Right lobe of liver (tissue), 4 donors: ENCODE data around the gene ZNF503.

Experiments
- POLR2A ChIP-seq: fragments of 450-650 bp; IDR thresholded peaks from one replicate; pipeline ENCODE4 v1.6.1; 2017; ENCODE audit warnings: antibody characterized with exemption, mild to moderate bottlenecking
- TF ChIP-seq, protein P1 (sequence below), 4 donors: fragments of 200-600 bp in 3 of 4; fragments of 450-650 bp in 1 of 4; IDR thresholded peaks; one replicate each; pipeline versions ENCODE4 v1.5.1 to v1.8.0; 2016 to 2022; ENCODE audit warnings: antibody characterized with exemption in 4 of 4, mild to moderate bottlenecking in 2 of 4
- donor health status: DM: no; HTN: no; CAD: no.
- donor health status: DM: no; HTN: no; CAD: no.
- donor health status: DM: no; HTN: yes; CAD: no.

DNA sequence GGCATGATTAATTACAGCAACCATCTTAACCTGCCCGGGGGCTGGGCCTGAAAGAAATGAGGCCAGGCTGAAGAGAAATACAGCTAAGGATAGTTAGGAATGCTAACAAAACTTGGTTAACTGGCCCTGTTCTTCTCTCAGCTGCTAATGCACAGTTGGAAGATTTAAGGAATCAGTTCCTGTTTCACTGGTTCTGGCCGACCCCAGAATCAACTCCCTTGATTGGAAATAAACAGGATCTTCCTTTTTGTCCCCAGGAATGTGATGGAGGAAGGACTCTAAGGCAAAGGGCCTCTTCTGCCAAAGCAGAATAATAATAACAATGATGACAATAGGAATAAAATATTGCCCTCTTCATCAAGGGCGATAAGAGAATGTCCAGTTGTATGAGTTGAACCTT lies 26.4 kb upstream of the ZNF503 start:
- TF ChIP-seq, protein P1, sequence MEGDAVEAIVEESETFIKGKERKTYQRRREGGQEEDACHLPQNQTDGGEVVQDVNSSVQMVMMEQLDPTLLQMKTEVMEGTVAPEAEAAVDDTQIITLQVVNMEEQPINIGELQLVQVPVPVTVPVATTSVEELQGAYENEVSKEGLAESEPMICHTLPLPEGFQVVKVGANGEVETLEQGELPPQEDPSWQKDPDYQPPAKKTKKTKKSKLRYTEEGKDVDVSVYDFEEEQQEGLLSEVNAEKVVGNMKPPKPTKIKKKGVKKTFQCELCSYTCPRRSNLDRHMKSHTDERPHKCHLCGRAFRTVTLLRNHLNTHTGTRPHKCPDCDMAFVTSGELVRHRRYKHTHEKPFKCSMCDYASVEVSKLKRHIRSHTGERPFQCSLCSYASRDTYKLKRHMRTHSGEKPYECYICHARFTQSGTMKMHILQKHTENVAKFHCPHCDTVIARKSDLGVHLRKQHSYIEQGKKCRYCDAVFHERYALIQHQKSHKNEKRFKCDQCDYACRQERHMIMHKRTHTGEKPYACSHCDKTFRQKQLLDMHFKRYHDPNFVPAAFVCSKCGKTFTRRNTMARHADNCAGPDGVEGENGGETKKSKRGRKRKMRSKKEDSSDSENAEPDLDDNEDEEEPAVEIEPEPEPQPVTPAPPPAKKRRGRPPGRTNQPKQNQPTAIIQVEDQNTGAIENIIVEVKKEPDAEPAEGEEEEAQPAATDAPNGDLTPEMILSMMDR (IDR thresholded peaks at IDR 0.05): no peak
- TF ChIP-seq POLR2A: no peak
